Suprapubic skin (tissue), 3 donors: ENCODE results near the gene TRIM46.

Experiments used
- CTCF ChIP-seq, 2 donors: fragments of 200-600 bp in 1 of 2; fragments of 450-650 bp in 1 of 2; sonication (generic) in 1 of 2; IDR thresholded peaks; one replicate each; pipeline ENCODE4 v1.5.1; 2016 to 2019; ENCODE audit warnings: antibody characterized with exemption in 2 of 2, mild to moderate bottlenecking in 1 of 2, moderate library complexity in 1 of 2
- EP300 ChIP-seq: sonication (generic); formaldehyde crosslinking; IDR thresholded peaks from one replicate; pipeline ENCODE4 v1.6.1; 2017; ENCODE audit warnings: antibody characterized with exemption

- TF ChIP-seq EP300 (no peak), CTCF (IDR thresholded peaks at IDR 0.05) (no peak)
These were observed 28.2 kb upstream of the TRIM46 start for GRCh38 chr1:155145491-155145890.
